ENCODE results near the gene ANGPTL1. TPM values are rescaled to one million over a fixed set of nuclear protein-coding genes. Genes with fewer than 3 reads are reported as not detected.

ANGPTL1 gene
- total and polyA plus RNA-seq, 7 donors = 1.4 to 173 (median 117) TPM

- DNase-seq = no peak
- peaks cover 0 to 20% (median 17%) of the 10 kb centered on the region in 4 donors for H3K4me1 ChIP-seq
- H3K36me3 ChIP-seq = no peaks in the 10 kb centered on the region
- no peak overlapping the region for H3K27ac ChIP-seq
- intact Hi-C loops (cut with DNase I) = loop anchor here (5.0 kb wide), 1 partner anchor 127 kb away; no protein-coding TSS in a partner anchor
- H3K27me3 ChIP-seq = no peaks in the 10 kb centered on the region
- TF ChIP-seq POLR2AphosphoS5 (IDR thresholded peaks at IDR 0.05) = no peak
- no peaks in the 10 kb centered on the region for H3K9me3 ChIP-seq
- no peak overlapping the region for H3K4me3 ChIP-seq
- 96 to 97% methylated on average over 2 of the region's 2 CpGs for WGBS, 2 donors
These were observed 4.1 kb upstream of the ANGPTL1 start for GRCh38 chr1:178874966-178875365.

GRCh38 chr1:178871551-178872320 is 859 bp upstream of the ANGPTL1 start:
- intact Hi-C loops (cut with DNase I) = loop anchor here (2.0 to 5.0 kb wide), 2 partner anchors 61 to 131 kb away; no protein-coding TSS in a partner anchor
- no peak for TF ChIP-seq POLR2AphosphoS5 (IDR thresholded peaks at IDR 0.05)
- TF ChIP-seq CTCF (IDR thresholded peaks at IDR 0.05) = no peak
- no peak for TF ChIP-seq POLR2A (IDR thresholded peaks at IDR 0.05)
- no peak for TF ChIP-seq EP300 (IDR thresholded peaks at IDR 0.05)
- Histone ChIP-seq H3K9me3 (no peaks in the 10 kb centered on the region), H3K27me3 (no peaks in the 10 kb centered on the region), H3K27ac (peak overlapping the region; percentile 74 to 80 (median 77)), H3K4me3 (peak overlapping the region in 3 of 4 donors; percentile 45 to 56 (median 54)), H3K4me1 (peaks cover 0 to 25% (median 22%) of the 10 kb centered on the region in 4 donors), H3K36me3 (no peaks in the 10 kb centered on the region)
- no peak for DNase-seq

- WGBS, 2 donors = 62 to 71% methylated on average over 1 of the region's 1 CpG
- peak overlapping the region; percentile 35 to 56 (median 50) for H3K4me3 ChIP-seq
- TF ChIP-seq POLR2AphosphoS5 (IDR thresholded peaks at IDR 0.05) (no peak), POLR2A (IDR thresholded peaks at IDR 0.05) (no peak), EP300 (IDR thresholded peaks at IDR 0.05) (no peak), CTCF (IDR thresholded peaks at IDR 0.05) (no peak)
- intact Hi-C loops (cut with DNase I) = loop anchor here (2.0 to 5.0 kb wide), 2 partner anchors 63 to 132 kb away; no protein-coding TSS in a partner anchor
- no peak for DNase-seq
- no peaks in the 10 kb centered on the region for H3K9me3 ChIP-seq
- H3K27ac ChIP-seq = peak overlapping the region; percentile 74 to 80 (median 77)
- H3K36me3 ChIP-seq = peaks cover 0 to 8% (median 0%) of the 10 kb centered on the region in 4 donors
- no peaks in the 10 kb centered on the region for H3K27me3 ChIP-seq
- peaks cover 0 to 40% (median 33%) of the 10 kb centered on the region in 4 donors for H3K4me1 ChIP-seq
These were observed 656 bp downstream of the ANGPTL1 start for GRCh38 chr1:178870221-178870620.

GRCh38 chr1:178869119-178869697 is 1.7 kb downstream of the ANGPTL1 start:
- no peaks in the 10 kb centered on the region for H3K9me3 ChIP-seq
- intact Hi-C loops (cut with DNase I) = loop anchor here (1.0 kb wide), 1 partner anchor 83 kb away; no protein-coding TSS in a partner anchor
- H3K36me3 ChIP-seq = peaks cover 0 to 18% (median 0%) of the 10 kb centered on the region in 4 donors
- no peaks in the 10 kb centered on the region for H3K27me3 ChIP-seq
- DNase-seq = no peak
- H3K4me1 ChIP-seq = peaks cover 0 to 50% (median 39%) of the 10 kb centered on the region in 4 donors
- no peak for TF ChIP-seq CTCF (IDR thresholded peaks at IDR 0.05)
- peak; percentile 14 to 69 (median 56) for TF ChIP-seq POLR2AphosphoS5 (IDR thresholded peaks at IDR 0.05)
- WGBS, 2 donors = 69 to 86% methylated on average over 3 of the region's 3 CpGs
- H3K4me3 ChIP-seq = peak overlapping the region; percentile 35 to 56 (median 50)
- H3K27ac ChIP-seq = peak overlapping the region; percentile 74 to 80 (median 77)

GRCh38 chr1:178868706-178869105 is 2.2 kb downstream of the ANGPTL1 start:
- WGBS, 2 donors = 80 to 84% methylated on average over 1 of the region's 1 CpG
- DNase-seq = no peak
- peaks cover 0 to 23% (median 0%) of the 10 kb centered on the region in 4 donors for H3K36me3 ChIP-seq
- intact Hi-C loops (cut with DNase I) = loop anchor here (1.0 kb wide), 1 partner anchor 84 kb away; no protein-coding TSS in a partner anchor
- peak overlapping the region; percentile 35 to 56 (median 50) for H3K4me3 ChIP-seq
- H3K4me1 ChIP-seq = peaks cover 0 to 55% (median 42%) of the 10 kb centered on the region in 4 donors
- no peaks in the 10 kb centered on the region for H3K9me3 ChIP-seq
- H3K27me3 ChIP-seq = no peaks in the 10 kb centered on the region
- TF ChIP-seq CTCF (IDR thresholded peaks at IDR 0.05) = no peak
- TF ChIP-seq POLR2AphosphoS5 (IDR thresholded peaks at IDR 0.05) = no peak
- no peak for TF ChIP-seq EP300 (IDR thresholded peaks at IDR 0.05)
- TF ChIP-seq POLR2A (IDR thresholded peaks at IDR 0.05) = no peak
- peak overlapping the region; percentile 74 to 80 (median 77) for H3K27ac ChIP-seq
